Hepatocyte (in vitro differentiated cells): ENCODE measurements around the gene SOST. TPM values are rescaled to one million over a fixed set of nuclear protein-coding genes. Genes with fewer than 3 reads are reported as not detected.

Experiments used
- DNase-seq: peaks from one replicate; pipeline ENCODE4 v3.0.0-alpha.2; 2016; ENCODE audit warnings: low spot score
- H2AFZ ChIP-seq: fragments of 200-600 bp; sonication (generic); 2 replicates; pipeline ENCODE4 v1.6.0; 2016; ENCODE audit warnings: antibody characterized with exemption, mild to moderate bottlenecking
- H3K27ac ChIP-seq: fragments of 200-600 bp; sonication (generic); 2 replicates; pipeline ENCODE4 v1.5.1; 2016; ENCODE audit warnings: mild to moderate bottlenecking
- H3K27me3 ChIP-seq: fragments of 200-600 bp; sonication (generic); 2 replicates; pipeline ENCODE4 v1.6.1; 2016
- H3K36me3 ChIP-seq: fragments of 200-600 bp; sonication (generic); replicated peaks from 2 replicates; pipeline ENCODE4 v1.5.1; 2016; ENCODE audit warnings: low read depth; ENCODE audit not compliant: insufficient read depth
- H3K4me1 ChIP-seq: fragments of 200-600 bp; sonication (generic); 2 replicates; pipeline ENCODE4 v1.5.1; 2016; ENCODE audit warnings: mild to moderate bottlenecking, moderate library complexity; ENCODE audit not compliant: insufficient read depth
- H3K4me2 ChIP-seq: fragments of 200-600 bp; sonication (generic); 2 replicates; pipeline ENCODE4 v1.6.0; 2016
- H3K4me3 ChIP-seq: fragments of 200-600 bp; sonication (generic); 2 replicates; pipeline ENCODE4 v1.5.1; 2016; ENCODE audit warnings: mild to moderate bottlenecking
- H3K79me2 ChIP-seq: fragments of 200-600 bp; sonication (generic); 2 replicates; pipeline ENCODE4 v1.6.0; 2017; ENCODE audit warnings: mild to moderate bottlenecking
- H3K9me2 ChIP-seq: fragments of 200-600 bp; sonication (generic); replicated peaks from 2 replicates; pipeline ENCODE4 v1.6.0; 2017; ENCODE audit warnings: mild to moderate bottlenecking; ENCODE audit not compliant: insufficient read depth
- H3K9me3 ChIP-seq: fragments of 200-600 bp; sonication (generic); 2 replicates; pipeline ENCODE4 v1.5.1; 2016; ENCODE audit warnings: low read depth, mild to moderate bottlenecking
- H4K20me1 ChIP-seq: fragments of 200-600 bp; sonication (generic); 2 replicates; pipeline ENCODE4 v1.6.0; 2016; ENCODE audit warnings: mild to moderate bottlenecking; ENCODE audit not compliant: insufficient read depth, poor library complexity, severe bottlenecking
- CTCF ChIP-seq: fragments of 200-600 bp; sonication (generic); IDR thresholded peaks from 2 replicates; pipeline ENCODE4 v1.5.1; 2016; ENCODE audit warnings: antibody characterized with exemption, mild to moderate bottlenecking; ENCODE audit not compliant: poor library complexity
- EZH2 ChIP-seq: fragments of 200-600 bp; sonication (generic); IDR thresholded peaks from 2 replicates; pipeline ENCODE4 v1.6.1; 2016; ENCODE audit warnings: antibody characterized with exemption, mild to moderate bottlenecking, borderline replicate concordance
- EZH2phosphoT487 ChIP-seq: fragments of 200-600 bp; sonication (generic); IDR thresholded peaks from one replicate; pipeline ENCODE4 v1.6.1; 2018; ENCODE audit warnings: antibody characterized with exemption, mild to moderate bottlenecking, low read depth, moderate library complexity; ENCODE audit not compliant: unreplicated experiment, severe bottlenecking
- WGBS: methylation state at CpG from one replicate; pipeline ENCODE4 v1.1.6; 2016; ENCODE audit warnings: low lambda C conversion rate; ENCODE audit errors: missing lambda C conversion rate; 5-methylcytosine and 5-hydroxymethylcytosine counted together
- polyA plus RNA-seq: library from polyadenylated mRNA; unstranded; fragments of >200 nt; fragmentation: Nextera tagmentation; extraction: Ambion mirVana; gene quantifications from 2 replicates; pipeline ENCODE4 v1.2.1, GENCODE V29; 2016
- total RNA-seq: library from RNA; depleted of rRNA; stranded (reverse); fragments of >200 nt; gene quantifications from 2 replicates; pipeline ENCODE4 v1.2.3, GENCODE V29; 2014

Gene SOST
- total and polyA plus RNA-seq, 2 experiments from 2014 or later = not detected

DNA sequence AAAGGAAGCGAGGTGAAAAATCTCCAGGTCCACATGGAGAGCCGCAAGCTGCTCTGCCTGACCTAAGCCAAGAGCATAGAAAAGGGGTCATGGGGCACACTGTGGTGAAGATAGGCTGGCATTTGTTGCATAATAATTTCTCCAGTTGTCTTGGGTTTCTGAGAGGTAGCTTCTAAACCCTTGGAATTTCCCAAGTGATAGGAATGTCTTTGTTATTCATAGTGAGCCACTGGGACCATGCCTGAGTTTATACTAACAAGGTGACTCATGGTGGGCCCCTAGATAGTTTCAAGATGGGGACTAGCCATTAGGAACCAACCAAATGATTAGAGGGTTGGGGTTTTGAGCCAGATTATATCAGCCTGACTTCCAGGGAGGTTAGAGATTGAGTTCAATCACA lies 25.6 kb downstream of the SOST start:
- H3K79me2 ChIP-seq = no peaks in the 10 kb centered on the region
- no peak overlapping the region for H3K4me2 ChIP-seq
- H3K4me3 ChIP-seq = no peak overlapping the region
- no peaks in the 10 kb centered on the region for H3K4me1 ChIP-seq
- no peaks in the 10 kb centered on the region for H3K9me2 ChIP-seq
- H3K9me3 ChIP-seq = no peaks in the 10 kb centered on the region
- WGBS = 100% methylated on average over 2 of the region's 2 CpGs
- H3K27ac ChIP-seq = no peak overlapping the region
- no peak overlapping the region for H2AFZ ChIP-seq
- TF ChIP-seq EZH2phosphoT487 = no peak
- H3K36me3 ChIP-seq = no peaks in the 10 kb centered on the region
- H4K20me1 ChIP-seq = no peaks in the 10 kb centered on the region
- H3K27me3 ChIP-seq = no peaks in the 10 kb centered on the region
- no peak for DNase-seq

- Histone ChIP-seq H3K4me2 (no peak overlapping the region), H3K27me3 (no peaks in the 10 kb centered on the region), H3K4me3 (no peak overlapping the region), H3K36me3 (no peaks in the 10 kb centered on the region), H3K27ac (no peak overlapping the region), H4K20me1 (no peaks in the 10 kb centered on the region), H3K9me3 (no peaks in the 10 kb centered on the region), H3K9me2 (no peaks in the 10 kb centered on the region), H3K4me1 (no peaks in the 10 kb centered on the region), H3K79me2 (no peaks in the 10 kb centered on the region), H2AFZ (no peak overlapping the region)
- WGBS = 88% methylated on average over 8 of the region's 8 CpGs
- TF ChIP-seq CTCF = no peak
- no peak for TF ChIP-seq EZH2phosphoT487
- TF ChIP-seq EZH2 = no peak
- DNase-seq = no peak
Observed at GRCh38 chr17:43728081-43728480, 30.5 kb downstream of the SOST start.

DNA sequence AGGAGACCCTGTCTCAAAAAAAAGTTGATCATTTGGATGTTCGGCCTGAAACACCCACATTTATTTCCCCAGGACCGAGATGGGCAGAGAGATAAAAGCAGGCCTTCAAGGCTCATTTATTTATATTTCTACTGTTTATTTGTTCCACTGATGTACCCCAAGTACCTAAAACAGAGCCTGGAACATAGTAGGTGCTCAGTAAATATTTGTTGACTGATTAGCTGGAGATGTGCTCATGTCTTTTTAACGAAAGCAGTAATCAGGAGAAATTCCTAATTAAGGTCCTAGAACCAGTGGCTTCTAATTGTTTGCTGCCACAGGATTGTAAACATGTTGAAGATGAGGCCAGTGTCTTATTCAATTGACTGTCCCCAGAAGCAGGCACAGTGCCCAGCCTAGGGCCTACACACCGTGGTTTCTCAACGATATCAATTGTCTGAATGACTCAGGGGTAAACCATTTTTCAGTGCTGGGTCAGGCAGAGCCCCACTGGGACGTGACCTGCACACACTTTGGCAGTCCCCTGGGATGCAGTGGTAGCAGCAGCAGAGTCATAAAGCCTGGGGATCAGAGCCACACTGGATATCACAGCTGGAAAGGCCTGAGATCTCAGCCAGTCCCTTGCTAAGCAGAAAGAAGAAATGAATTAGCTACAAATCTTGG lies 34.8 kb downstream of the SOST start:
- no peak for DNase-seq
- Histone ChIP-seq H2AFZ (no peak overlapping the region), H3K79me2 (no peaks in the 10 kb centered on the region), H3K4me1 (no peaks in the 10 kb centered on the region), H3K36me3 (no peaks in the 10 kb centered on the region), H3K9me2 (no peaks in the 10 kb centered on the region), H3K4me2 (no peak overlapping the region), H3K4me3 (no peak overlapping the region), H3K27ac (no peak overlapping the region), H4K20me1 (no peaks in the 10 kb centered on the region), H3K9me3 (no peaks in the 10 kb centered on the region), H3K27me3 (no peaks in the 10 kb centered on the region)
- no peak for TF ChIP-seq EZH2phosphoT487
- TF ChIP-seq EZH2 = no peak
- TF ChIP-seq CTCF = no peak
- 73% methylated on average over 6 of the region's 6 CpGs for WGBS

DNA sequence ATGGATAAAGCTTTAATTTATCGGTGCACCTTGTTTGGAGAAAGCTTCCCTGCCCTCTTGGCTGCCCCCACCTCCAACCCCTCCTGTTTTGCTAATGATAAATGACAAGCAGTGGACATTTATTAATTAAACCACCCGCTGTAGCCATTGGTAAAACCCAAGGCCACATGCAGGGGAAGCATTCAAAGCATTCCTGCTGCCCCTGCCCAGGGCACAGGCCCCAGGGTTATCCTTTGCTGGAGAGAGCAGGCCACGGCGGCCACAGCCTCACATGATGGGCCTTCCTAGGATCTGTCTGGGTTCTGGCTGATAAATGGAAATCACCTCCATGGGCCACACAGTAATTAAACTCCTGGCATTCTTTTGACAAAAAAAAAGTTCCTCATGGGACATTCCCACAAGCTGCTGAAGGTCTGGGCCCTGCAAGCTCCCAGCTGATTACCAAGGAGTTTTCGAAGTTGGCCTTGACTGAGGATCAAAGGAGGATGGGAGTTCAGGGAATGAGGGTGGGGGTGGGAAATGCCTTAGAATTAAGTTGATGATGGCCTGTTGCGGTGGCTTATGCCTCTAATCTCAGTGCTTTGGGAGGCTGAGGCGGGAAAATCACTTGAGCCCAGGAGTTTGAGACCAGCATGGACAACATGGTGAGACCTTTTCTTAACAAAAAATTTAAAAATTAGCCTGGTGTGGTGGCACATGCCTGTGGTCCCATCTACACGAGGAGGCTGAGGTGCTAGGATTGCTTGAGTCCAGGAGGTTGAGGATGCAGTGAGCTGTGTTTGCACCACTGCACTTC lies 35.5 kb downstream of the SOST start:
- no peaks in the 10 kb centered on the region for H3K4me1 ChIP-seq
- H2AFZ ChIP-seq = no peak overlapping the region
- H3K27ac ChIP-seq = no peak overlapping the region
- WGBS = 81% methylated on average over 8 of the region's 8 CpGs
- no peaks in the 10 kb centered on the region for H3K79me2 ChIP-seq
- H3K4me3 ChIP-seq = no peak overlapping the region
- no peak overlapping the region for H3K4me2 ChIP-seq
- no peaks in the 10 kb centered on the region for H4K20me1 ChIP-seq
- H3K27me3 ChIP-seq = no peaks in the 10 kb centered on the region
- DNase-seq = no peak
- no peaks in the 10 kb centered on the region for H3K9me3 ChIP-seq
- H3K36me3 ChIP-seq = no peaks in the 10 kb centered on the region
- H3K9me2 ChIP-seq = no peaks in the 10 kb centered on the region
- TF ChIP-seq EZH2 (no peak), EZH2phosphoT487 (no peak), CTCF (no peak)
